Loucy (cell line): Measurements from ENCODE around the gene TRIB2.

Experiments
- H2AFZ ChIP-seq: fragments of 200-600 bp; sonication (generic); 2 replicates; pipeline ENCODE4 v1.6.0; 2016; ENCODE audit warnings: antibody characterized with exemption, mild to moderate bottlenecking, low read length, moderate library complexity
- H3F3A ChIP-seq: fragments of 200-600 bp; 2 replicates; pipeline ENCODE4 v1.6.0; 2016; ENCODE audit warnings: antibody characterized with exemption, low read depth, mild to moderate bottlenecking
- H3K27me3 ChIP-seq: fragments of 200-600 bp; sonication (generic); 2 replicates; pipeline ENCODE4 v1.6.1; 2014; ENCODE audit warnings: low read length, mild to moderate bottlenecking; ENCODE audit not compliant: insufficient read depth, poor library complexity, severe bottlenecking
- H3K36me3 ChIP-seq: fragments of 200-600 bp; sonication (generic); 2 replicates; pipeline ENCODE4 v1.6.1; 2016; ENCODE audit warnings: low read length; ENCODE audit not compliant: insufficient read depth
- H3K4me1 ChIP-seq: fragments of 200-600 bp; sonication (generic); 2 replicates; pipeline ENCODE4 v1.5.1; 2014; ENCODE audit warnings: low read length, mild to moderate bottlenecking; ENCODE audit not compliant: insufficient read depth, poor library complexity, severe bottlenecking
- H3K4me2 ChIP-seq: fragments of 200-600 bp; sonication (generic); 2 replicates; pipeline ENCODE4 v1.6.0; 2014; ENCODE audit warnings: antibody characterized with exemption, low read length, low read depth, mild to moderate bottlenecking; ENCODE audit not compliant: poor library complexity, severe bottlenecking
- H3K4me3 ChIP-seq: fragments of 200-600 bp; sonication (generic); 2 replicates; pipeline ENCODE4 v1.5.1; 2014; ENCODE audit warnings: low read length, mild to moderate bottlenecking, mixed read lengths; ENCODE audit not compliant: poor library complexity, severe bottlenecking
- H3K79me2 ChIP-seq: fragments of 200-600 bp; sonication (generic); 2 replicates; pipeline ENCODE4 v1.6.1; 2014; ENCODE audit warnings: low read length; ENCODE audit not compliant: insufficient read depth
- H3K9ac ChIP-seq: fragments of 200-600 bp; sonication (generic); 2 replicates; pipeline ENCODE4 v1.6.0; 2014; ENCODE audit warnings: mild to moderate bottlenecking, low read depth, low read length, moderate library complexity; ENCODE audit not compliant: poor library complexity, severe bottlenecking
- H3K9me2 ChIP-seq: fragments of 200-600 bp; sonication (generic); replicated peaks from 2 replicates; pipeline ENCODE4 v1.6.1; 2016; ENCODE audit warnings: low read depth, low read length, mixed read lengths
- H3K9me3 ChIP-seq: fragments of 200-600 bp; sonication (generic); 2 replicates; pipeline ENCODE4 v1.6.1; 2014; ENCODE audit warnings: mild to moderate bottlenecking, antibody characterized with exemption, low read length, low read depth; ENCODE audit not compliant: insufficient read depth
- H4K20me1 ChIP-seq: fragments of 200-600 bp; sonication (generic); 2 replicates; pipeline ENCODE4 v1.6.0; 2014; ENCODE audit warnings: antibody characterized with exemption, low read length, mild to moderate bottlenecking; ENCODE audit not compliant: insufficient read depth, poor library complexity, severe bottlenecking
- EZH2phosphoT487 ChIP-seq: fragments of 200-600 bp; IDR thresholded peaks from 2 replicates; pipeline ENCODE4 v1.6.1; 2018; ENCODE audit warnings: antibody characterized with exemption, mild to moderate bottlenecking, moderate library complexity, borderline replicate concordance
- TF ChIP-seq, protein P1 (sequence below): fragments of 200-600 bp; sonication (generic); conservative IDR thresholded peaks from 2 replicates; pipeline ENCODE4 v1.5.1; 2014; ENCODE audit warnings: mild to moderate bottlenecking, antibody characterized with exemption, low read length

Gene TRIB2

DNA sequence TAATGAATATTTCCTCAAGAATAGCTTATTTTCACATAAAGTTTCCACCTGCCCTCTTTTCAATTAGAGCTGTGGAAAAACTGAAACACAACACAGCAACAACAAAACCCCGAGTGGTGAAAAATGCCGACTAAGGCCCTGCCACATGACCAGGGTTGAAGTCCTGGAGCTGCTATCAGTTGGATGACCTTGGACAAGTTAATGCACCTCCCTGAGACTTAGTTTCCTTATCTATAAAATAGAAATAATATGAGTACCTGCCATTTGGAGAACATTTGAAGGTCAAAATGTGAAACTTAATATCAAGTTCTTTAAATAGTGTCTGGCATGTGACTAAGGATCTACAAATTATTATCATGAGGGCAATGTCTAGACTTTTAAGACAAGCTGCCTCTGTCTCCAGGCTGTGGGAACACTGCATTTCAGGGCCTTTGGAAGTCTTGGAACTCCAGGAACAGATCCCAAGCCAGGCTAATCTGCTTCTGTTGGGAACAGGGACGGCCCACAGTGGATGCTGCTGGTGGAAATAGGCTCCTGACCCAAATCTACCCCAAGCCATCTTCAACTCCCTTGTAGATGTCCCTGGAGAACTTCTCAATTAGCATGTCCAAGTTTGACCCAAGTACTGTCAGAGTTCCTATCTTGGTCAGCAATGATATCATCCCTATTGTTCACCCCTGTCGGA, 42.0 kb upstream of the TRIB2 start:
- Histone ChIP-seq H3F3A (no peaks in the 10 kb centered on the region), H3K36me3 (no peaks in the 10 kb centered on the region), H4K20me1 (no peaks in the 10 kb centered on the region), H3K4me1 (no peaks in the 10 kb centered on the region), H3K79me2 (no peaks in the 10 kb centered on the region), H3K9me3 (no peaks in the 10 kb centered on the region), H3K4me2 (no peak overlapping the region), H3K9ac (no peak overlapping the region), H3K4me3 (no peak overlapping the region), H3K9me2 (no peaks in the 10 kb centered on the region), H2AFZ (no peak overlapping the region), H3K27me3 (no peaks in the 10 kb centered on the region)
- TF ChIP-seq, protein P1, sequence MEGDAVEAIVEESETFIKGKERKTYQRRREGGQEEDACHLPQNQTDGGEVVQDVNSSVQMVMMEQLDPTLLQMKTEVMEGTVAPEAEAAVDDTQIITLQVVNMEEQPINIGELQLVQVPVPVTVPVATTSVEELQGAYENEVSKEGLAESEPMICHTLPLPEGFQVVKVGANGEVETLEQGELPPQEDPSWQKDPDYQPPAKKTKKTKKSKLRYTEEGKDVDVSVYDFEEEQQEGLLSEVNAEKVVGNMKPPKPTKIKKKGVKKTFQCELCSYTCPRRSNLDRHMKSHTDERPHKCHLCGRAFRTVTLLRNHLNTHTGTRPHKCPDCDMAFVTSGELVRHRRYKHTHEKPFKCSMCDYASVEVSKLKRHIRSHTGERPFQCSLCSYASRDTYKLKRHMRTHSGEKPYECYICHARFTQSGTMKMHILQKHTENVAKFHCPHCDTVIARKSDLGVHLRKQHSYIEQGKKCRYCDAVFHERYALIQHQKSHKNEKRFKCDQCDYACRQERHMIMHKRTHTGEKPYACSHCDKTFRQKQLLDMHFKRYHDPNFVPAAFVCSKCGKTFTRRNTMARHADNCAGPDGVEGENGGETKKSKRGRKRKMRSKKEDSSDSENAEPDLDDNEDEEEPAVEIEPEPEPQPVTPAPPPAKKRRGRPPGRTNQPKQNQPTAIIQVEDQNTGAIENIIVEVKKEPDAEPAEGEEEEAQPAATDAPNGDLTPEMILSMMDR: no peak
- no peak for TF ChIP-seq EZH2phosphoT487

DNA sequence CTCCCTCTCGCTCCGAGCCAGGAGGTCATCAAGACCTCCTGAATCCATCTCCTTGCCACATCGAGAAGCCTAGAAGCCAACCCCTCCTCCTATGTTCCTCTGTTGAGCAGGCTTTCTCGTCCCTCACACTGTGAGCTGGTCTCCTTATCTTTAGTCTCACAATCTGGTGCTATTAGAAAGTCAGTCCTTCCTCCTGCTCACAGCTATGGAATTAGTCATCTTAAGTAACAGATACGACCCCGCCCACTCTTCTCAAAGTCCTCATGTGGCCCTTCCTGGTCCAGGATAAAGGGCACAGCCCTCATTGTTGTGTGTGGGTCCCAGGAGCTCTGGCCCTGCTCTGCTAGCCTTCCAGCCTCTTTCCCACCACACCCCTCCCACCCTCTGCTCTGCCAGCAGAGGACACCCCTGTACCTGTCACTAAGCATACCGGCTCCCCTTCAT, 41.4 kb upstream of the TRIB2 start:
- H3F3A ChIP-seq: no peaks in the 10 kb centered on the region
- H3K9ac ChIP-seq: no peak overlapping the region
- no peaks in the 10 kb centered on the region for H3K9me2 ChIP-seq
- no peak overlapping the region for H3K4me2 ChIP-seq
- H3K36me3 ChIP-seq: no peaks in the 10 kb centered on the region
- no peak for TF ChIP-seq EZH2phosphoT487
- TF ChIP-seq, protein P1: no peak
- no peaks in the 10 kb centered on the region for H3K27me3 ChIP-seq
- H3K4me3 ChIP-seq: no peak overlapping the region
- H3K9me3 ChIP-seq: no peaks in the 10 kb centered on the region
- H4K20me1 ChIP-seq: no peaks in the 10 kb centered on the region
- H2AFZ ChIP-seq: no peak overlapping the region
- H3K4me1 ChIP-seq: no peaks in the 10 kb centered on the region
- H3K79me2 ChIP-seq: no peaks in the 10 kb centered on the region

DNA sequence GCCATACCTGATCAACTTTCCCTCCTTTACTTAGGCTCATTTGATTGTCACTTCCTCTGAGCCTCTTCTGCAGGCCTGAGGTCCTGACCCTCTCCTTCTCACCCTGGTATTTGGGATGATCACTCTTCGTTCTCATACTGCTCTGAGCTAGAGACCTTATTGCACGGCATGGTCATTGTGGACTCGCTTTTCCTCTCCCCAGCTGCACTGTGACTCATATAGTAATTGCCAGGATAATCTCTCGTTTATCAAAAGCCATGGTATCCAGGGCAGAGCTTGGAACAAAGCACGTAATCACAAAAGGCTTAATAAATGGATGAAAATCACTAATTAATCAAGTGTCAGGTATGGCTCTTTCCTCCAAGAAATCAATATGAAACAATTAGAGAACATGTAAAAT, 40.9 kb upstream of the TRIB2 start:
- Histone ChIP-seq H3K9me3 (no peaks in the 10 kb centered on the region), H2AFZ (no peak overlapping the region), H3K4me3 (no peak overlapping the region), H3K4me1 (no peaks in the 10 kb centered on the region), H3K4me2 (no peak overlapping the region), H3K36me3 (no peaks in the 10 kb centered on the region), H4K20me1 (no peaks in the 10 kb centered on the region), H3K9me2 (no peaks in the 10 kb centered on the region), H3K9ac (no peak overlapping the region), H3F3A (no peaks in the 10 kb centered on the region), H3K79me2 (no peaks in the 10 kb centered on the region), H3K27me3 (no peaks in the 10 kb centered on the region)
- TF ChIP-seq EZH2phosphoT487: no peak
- TF ChIP-seq, protein P1: no peak
